Uterus (tissue), 2 donors: ENCODE data around the gene ERVFRD-1.

Experiments used
- POLR2A ChIP-seq, 2 donors: fragments of 450-650 bp; IDR thresholded peaks; one replicate each; pipeline ENCODE4 v1.6.1; 2016; ENCODE audit warnings: antibody characterized with exemption in 2 of 2, mild to moderate bottlenecking in 1 of 2, moderate library complexity in 1 of 2
- TF ChIP-seq, protein P1 (sequence below), 4 experiments: fragments of 200-600 bp in 2 of 4; fragments of 450-650 bp in 2 of 4; sonication (generic) in 2 of 4; IDR thresholded peaks; one replicate each; pipeline ENCODE4 v1.5.1; 2016 to 2019; ENCODE audit warnings: antibody characterized with exemption in 4 of 4, mild to moderate bottlenecking in 2 of 4, moderate library complexity in 1 of 4

DNA sequence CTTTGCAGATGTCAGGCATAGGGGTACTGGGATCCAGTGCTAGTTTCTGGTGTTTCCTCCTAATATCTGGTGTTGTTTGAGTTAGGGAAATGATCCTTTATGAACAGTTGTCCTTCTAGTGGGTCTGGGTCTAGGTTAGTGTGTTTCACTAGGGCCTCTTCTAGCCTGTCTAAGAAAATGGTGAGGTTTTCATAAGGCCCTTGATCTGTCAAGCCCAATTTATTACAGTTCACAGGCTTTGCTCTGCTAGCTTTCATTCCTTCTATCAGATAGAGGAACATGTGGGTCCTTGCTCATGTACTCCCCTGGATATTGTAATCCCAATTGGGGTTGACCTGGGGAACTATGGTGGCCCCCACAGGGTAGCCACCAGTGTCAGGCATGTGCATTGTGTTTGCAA lies 2.8 kb downstream of the ERVFRD-1 start:
- TF ChIP-seq, protein P1, sequence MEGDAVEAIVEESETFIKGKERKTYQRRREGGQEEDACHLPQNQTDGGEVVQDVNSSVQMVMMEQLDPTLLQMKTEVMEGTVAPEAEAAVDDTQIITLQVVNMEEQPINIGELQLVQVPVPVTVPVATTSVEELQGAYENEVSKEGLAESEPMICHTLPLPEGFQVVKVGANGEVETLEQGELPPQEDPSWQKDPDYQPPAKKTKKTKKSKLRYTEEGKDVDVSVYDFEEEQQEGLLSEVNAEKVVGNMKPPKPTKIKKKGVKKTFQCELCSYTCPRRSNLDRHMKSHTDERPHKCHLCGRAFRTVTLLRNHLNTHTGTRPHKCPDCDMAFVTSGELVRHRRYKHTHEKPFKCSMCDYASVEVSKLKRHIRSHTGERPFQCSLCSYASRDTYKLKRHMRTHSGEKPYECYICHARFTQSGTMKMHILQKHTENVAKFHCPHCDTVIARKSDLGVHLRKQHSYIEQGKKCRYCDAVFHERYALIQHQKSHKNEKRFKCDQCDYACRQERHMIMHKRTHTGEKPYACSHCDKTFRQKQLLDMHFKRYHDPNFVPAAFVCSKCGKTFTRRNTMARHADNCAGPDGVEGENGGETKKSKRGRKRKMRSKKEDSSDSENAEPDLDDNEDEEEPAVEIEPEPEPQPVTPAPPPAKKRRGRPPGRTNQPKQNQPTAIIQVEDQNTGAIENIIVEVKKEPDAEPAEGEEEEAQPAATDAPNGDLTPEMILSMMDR (IDR thresholded peaks at IDR 0.05), result no peak
- no peak for TF ChIP-seq POLR2A (IDR thresholded peaks at IDR 0.05)
